Adipocyte (in vitro differentiated cells): ENCODE results near the gene ARHGAP24.

Experiments
- DNase-seq: peaks from one replicate; pipeline ENCODE4 v3.0.0-alpha.2; 2015; ENCODE audit warnings: low read depth
- H3K27me3 ChIP-seq: replicated peaks from 2 replicates; pipeline ENCODE4 v1.7.0; 2013; ENCODE audit warnings: mild to moderate bottlenecking, low read length, moderate library complexity; ENCODE audit not compliant: control insufficient read depth, insufficient read depth
- H3K36me3 ChIP-seq: 2 replicates; pipeline ENCODE4 v1.7.0; 2013; ENCODE audit warnings: low read length, mild to moderate bottlenecking, moderate library complexity; ENCODE audit not compliant: control insufficient read depth, insufficient read depth, severe bottlenecking
- H3K4me1 ChIP-seq: 2 replicates; pipeline ENCODE4 v1.7.0; 2013; ENCODE audit warnings: mild to moderate bottlenecking, low read length, moderate library complexity; ENCODE audit not compliant: control insufficient read depth, insufficient read depth
- H3K4me3 ChIP-seq: 2 replicates; pipeline ENCODE4 v1.7.0; 2013; ENCODE audit warnings: mild to moderate bottlenecking, low read length, moderate library complexity
- H3K9ac ChIP-seq: 2 replicates; pipeline ENCODE4 v1.7.0; 2013; ENCODE audit warnings: mild to moderate bottlenecking, low read length, moderate library complexity
- H3K9me3 ChIP-seq: 2 replicates; pipeline ENCODE4 v1.7.0; 2013; ENCODE audit warnings: mild to moderate bottlenecking, low read length, moderate library complexity; ENCODE audit not compliant: control insufficient read depth

ARHGAP24 gene

DNA sequence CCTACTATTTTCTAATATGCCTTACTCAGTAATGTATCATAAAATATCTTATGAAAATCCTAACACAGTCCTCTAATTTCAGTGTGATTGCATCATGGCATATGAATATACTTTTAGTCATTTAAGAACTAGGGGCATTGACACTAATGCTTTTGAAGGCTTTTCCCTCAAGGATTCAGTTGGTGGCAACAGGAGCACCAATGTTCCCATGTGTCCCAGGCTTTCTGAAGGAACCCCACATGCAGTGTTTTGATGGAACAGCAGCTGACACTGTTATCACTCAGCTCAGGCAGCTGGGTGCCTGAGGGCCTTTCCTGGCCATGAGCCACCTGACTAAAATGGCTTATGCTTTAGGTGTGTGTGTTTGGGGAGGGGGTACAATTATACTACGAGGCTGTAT lies 348.3 kb downstream of the ARHGAP24 start:
- Histone ChIP-seq H3K9me3 (peaks cover 3% of the 10 kb centered on the region), H3K4me1 (peaks cover 45% of the 10 kb centered on the region), H3K27me3 (no peaks in the 10 kb centered on the region), H3K4me3 (no peak overlapping the region), H3K36me3 (peaks cover 7% of the 10 kb centered on the region), H3K9ac (peak overlapping the region; percentile 7)
- DNase-seq, result peak; percentile 82

DNA sequence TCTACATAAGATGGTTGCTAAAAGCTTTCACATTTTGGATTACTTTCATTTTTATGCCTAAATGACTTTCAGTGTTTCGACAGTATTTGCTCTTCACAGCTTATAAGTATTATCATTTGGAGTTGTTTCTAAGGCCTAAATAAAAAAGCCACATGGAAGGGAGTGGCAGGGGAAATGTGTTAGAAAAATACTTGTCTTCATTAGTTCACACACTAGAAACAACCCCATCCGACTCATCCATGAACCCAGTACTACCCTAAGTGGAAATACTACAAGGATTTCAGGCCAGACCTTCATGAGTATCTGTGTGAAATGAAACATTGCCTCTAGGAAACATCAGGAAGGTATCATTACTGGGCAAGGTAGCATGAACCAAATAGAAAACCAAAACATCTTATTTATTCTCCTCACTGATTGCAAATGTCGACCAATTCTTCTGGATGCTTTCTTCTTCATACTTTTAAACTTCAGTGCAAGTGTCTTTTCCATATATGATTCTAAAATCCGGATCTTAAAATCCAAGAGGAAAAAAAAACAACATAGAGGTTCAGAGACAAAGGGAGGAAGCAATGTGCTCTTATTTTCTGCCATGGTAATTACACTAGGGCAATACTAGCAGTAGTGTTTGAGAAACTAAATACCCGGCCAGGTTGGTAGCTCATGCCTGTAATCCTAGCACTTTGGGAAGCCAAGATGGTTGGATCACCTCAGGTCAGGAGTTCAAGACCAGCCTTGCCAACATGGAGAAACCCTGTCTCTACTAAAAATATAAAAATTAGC lies 349.4 kb downstream of the ARHGAP24 start:
- peak; percentile 25 for DNase-seq
- Histone ChIP-seq H3K4me3 (peak overlapping the region; percentile 45), H3K27me3 (no peaks in the 10 kb centered on the region), H3K4me1 (peaks cover 56% of the 10 kb centered on the region), H3K9ac (peak overlapping the region; percentile 4), H3K36me3 (peaks cover 7% of the 10 kb centered on the region), H3K9me3 (peaks cover 3% of the 10 kb centered on the region)

DNA sequence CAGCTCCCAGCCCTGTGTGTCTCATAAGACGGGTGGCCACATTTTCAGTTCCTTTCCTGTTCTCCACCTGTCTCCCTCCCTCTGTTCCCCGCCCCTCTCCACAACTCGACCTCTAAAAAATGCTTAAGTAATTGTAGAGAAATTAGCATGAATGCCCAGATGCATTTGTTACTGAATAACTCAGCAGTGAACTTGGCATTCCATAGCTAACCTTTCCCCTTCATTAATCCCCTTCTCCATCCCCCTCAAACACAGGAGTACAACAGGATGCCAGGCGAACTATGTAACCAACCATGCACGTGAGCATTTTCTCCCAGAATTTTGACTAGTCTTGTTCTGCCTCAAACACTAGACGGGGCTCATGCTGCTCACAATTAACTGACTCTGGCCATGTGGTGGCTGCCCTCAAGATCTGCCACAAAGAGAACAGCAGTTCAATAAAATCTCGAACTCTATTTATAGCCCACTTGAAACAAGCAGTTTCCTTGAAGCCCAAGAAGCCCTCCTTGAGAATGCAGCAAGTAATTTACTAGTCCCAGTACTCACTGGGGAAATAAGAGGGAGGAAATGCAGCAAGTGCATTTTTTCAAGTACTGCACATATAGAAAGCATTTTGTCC lies 351.2 kb downstream of the ARHGAP24 start:
- Histone ChIP-seq H3K9ac (peak overlapping the region; percentile 59), H3K36me3 (no peaks in the 10 kb centered on the region), H3K9me3 (no peaks in the 10 kb centered on the region), H3K4me3 (peak overlapping the region; percentile 9), H3K4me1 (peaks cover 66% of the 10 kb centered on the region), H3K27me3 (no peaks in the 10 kb centered on the region)
- peak; percentile 61 for DNase-seq

DNA sequence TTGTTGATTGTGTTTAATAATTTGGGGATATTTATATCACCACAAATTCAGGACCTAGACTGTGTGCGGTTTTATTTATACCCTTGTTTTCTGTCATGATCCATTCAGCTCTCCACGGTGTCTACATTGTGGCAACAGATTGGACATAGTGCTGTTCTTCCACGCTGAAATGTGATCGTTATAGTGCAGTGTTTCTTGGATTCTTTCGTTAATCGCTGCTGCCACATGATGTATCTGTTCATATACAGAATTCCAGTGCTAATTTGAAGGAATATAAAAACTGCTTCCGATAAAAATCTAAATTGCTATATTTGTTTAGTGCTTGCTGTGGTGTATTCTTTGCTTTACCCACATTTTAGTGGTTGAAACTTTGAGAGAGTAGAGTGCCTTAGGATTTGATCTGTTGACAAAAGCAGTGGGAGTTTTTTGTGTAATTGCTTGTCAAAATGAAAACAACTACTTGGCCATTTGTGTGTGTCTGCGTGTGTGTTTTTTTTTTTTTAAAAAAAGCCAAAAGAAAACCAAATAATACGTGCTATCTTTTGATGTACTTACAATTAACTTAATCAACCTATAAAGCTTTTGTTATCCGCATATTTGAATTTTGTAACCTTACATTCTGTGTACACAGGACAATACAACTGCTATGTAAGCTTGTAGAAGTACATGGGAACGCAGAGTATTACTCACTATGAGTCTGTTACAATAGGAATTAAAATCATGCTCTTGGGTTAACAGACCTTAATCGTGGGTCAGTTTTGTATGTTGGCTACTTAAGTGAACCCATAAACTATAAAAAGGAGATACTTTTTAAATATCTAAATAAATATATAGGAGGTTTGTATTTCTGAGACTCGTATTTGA lies 353.3 kb downstream of the ARHGAP24 start:
- DNase-seq, result peak; percentile 70
- peaks cover 58% of the 10 kb centered on the region for H3K4me1 ChIP-seq
- no peaks in the 10 kb centered on the region for H3K36me3 ChIP-seq
- no peaks in the 10 kb centered on the region for H3K9me3 ChIP-seq
- H3K9ac ChIP-seq, result peak overlapping the region; percentile 67
- peak overlapping the region; percentile 77 for H3K4me3 ChIP-seq
- H3K27me3 ChIP-seq, result no peaks in the 10 kb centered on the region

DNA sequence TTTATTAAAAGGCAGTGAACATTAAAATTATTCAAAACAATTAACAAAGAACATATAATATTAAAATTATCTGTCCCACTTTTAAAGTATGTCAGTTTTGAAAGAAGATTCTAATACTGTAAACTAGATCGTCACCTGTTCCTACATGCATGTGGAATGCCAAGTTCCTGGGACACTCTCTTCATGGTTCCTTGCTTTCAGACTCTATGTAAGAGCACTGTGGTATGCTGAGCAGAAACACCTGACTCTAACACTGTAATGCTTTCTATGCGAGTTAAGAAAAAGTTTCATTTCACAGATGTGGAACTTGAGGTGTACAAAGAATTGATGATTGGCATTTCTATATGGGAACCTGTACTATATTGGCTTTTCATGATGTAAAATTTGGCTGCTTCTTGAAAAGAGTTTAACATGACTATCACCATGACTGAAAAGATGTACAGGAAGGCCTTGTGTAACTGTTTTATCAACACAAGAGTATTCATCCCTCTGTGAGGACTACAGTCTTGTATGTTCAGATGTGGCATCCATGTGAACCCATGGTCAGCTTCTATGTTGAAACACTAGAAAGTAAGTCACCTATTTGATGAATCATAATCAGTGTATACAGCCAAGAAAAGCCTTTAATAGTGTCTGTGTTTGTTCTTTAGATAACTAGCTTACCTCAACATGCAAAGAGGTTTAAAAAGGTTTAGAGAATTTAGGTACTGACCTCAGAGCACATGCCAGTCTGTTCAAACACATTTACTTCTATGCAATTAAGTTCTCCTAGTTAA lies 354.5 kb downstream of the ARHGAP24 start:
- Histone ChIP-seq H3K36me3 (no peaks in the 10 kb centered on the region), H3K4me1 (peaks cover 48% of the 10 kb centered on the region)
- DNase-seq, result peak; percentile 43

DNA sequence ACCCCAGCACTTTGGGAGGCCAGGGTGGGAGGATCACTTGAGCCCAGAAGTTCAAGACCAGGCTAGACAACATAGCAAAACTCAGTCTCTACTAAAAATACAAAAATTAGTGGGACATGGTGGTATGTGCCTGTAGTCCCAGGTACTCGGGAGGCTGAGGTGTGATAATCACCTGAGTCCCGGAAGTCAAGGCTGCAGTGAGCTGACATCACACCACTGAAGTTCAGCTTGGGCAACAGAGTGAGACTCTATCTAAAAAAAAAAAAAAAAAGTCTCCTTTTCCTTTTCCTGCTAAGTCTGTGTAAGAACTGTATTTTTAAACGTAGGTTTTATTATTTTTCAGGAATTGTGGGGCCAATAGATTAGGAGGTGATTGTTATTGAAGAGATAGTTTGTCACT lies 356.7 kb downstream of the ARHGAP24 start:
- peaks cover 41% of the 10 kb centered on the region for H3K4me1 ChIP-seq
- H3K4me3 ChIP-seq, result no peak overlapping the region
- no peaks in the 10 kb centered on the region for H3K9me3 ChIP-seq
- no peak for DNase-seq
- H3K27me3 ChIP-seq, result no peaks in the 10 kb centered on the region
- no peaks in the 10 kb centered on the region for H3K36me3 ChIP-seq
- no peak overlapping the region for H3K9ac ChIP-seq

More for the DNA sequence above, 354.5 kb downstream of the ARHGAP24 start:
- Histone ChIP-seq H3K4me3 (peak overlapping the region; percentile 29), H3K27me3 (no peaks in the 10 kb centered on the region), H3K9ac (no peak overlapping the region), H3K9me3 (no peaks in the 10 kb centered on the region)

DNA sequence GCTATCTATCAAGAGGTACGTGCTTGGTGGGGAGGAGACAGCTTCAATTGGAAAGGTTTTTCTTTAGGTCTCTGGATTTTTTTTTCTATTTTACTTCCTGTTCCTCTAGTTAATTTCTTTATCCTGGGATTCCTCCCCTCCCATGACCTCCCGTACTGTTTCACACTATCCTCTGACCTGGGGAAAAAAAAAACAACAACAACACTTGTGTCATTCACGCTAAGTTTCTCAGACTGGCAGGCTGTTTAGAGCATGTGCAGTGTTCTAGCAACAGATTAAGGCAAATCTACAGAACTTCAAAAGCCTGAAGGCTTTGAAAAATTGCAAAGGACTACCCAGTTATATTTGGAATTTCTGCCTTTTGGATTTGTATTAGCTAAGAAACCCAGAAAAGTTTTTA lies 358.4 kb downstream of the ARHGAP24 start:
- H3K36me3 ChIP-seq, result no peaks in the 10 kb centered on the region
- no peaks in the 10 kb centered on the region for H3K27me3 ChIP-seq
- no peak overlapping the region for H3K4me3 ChIP-seq
- peaks cover 40% of the 10 kb centered on the region for H3K4me1 ChIP-seq
- H3K9me3 ChIP-seq, result no peaks in the 10 kb centered on the region
- DNase-seq, result no peak
- H3K9ac ChIP-seq, result no peak overlapping the region

DNA sequence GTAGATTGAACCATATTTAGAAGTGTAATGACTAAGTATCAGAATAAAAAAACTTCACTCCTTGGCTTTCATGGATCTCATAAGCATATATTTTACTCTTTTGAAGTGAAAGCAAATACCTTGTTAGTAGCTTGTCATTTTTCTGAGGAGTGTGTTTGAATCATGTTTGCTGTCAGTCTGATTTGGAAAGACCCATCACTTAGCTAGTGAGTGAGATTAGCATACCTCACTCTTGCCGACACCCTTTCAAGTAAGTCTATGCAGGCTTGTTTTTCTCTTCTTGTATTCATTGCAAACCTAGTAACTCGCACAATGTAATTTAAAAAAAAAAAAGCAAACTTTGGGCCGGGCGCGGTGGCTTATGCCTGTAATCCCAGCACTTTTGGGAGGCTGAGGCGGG lies 360.0 kb downstream of the ARHGAP24 start:
- H3K4me3 ChIP-seq, result no peak overlapping the region
- no peaks in the 10 kb centered on the region for H3K27me3 ChIP-seq
- no peak for DNase-seq
- no peaks in the 10 kb centered on the region for H3K36me3 ChIP-seq
- H3K9me3 ChIP-seq, result no peaks in the 10 kb centered on the region
- H3K9ac ChIP-seq, result no peak overlapping the region
- H3K4me1 ChIP-seq, result peaks cover 24% of the 10 kb centered on the region

DNA sequence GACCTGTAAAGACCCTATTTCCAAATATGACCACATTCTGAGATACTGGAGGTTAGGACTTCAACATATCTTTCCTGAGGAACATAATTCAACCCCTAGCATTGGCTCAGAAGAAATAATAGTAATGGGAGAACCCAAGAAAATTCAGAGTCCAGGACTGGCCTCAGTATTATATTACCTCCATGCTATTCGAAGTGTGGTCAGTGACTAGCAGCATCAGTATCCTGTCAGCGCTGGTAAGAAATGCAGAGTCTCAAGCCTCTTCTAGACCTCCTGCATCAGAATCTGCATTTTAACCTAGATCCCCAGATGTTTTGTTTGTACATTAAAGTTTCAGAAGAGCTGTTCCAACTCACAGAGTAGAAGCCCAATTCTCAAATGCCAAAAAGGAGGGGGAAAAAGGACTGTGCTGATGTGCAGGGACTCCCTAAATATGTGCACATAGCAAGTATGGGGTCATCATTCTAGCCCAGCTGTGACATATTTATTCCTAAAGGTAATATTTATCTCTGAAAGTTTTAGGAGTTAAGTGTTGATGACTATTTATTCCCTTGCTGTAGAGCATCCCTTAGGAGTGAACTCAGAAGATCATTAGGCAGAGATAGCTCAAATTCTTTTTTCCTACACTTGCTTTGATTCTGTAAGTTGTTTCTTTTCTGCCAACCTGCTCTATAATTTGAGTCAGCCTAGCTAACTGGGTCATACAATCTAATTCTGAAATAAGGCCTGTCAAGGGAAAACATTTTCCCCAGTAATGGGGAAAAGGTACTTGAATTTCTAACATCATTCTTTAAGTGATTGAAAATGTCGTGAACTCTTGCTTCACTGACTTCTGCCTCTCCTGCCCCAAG lies 361.9 kb downstream of the ARHGAP24 start:
- H3K9ac ChIP-seq, result peak overlapping the region; percentile 58
- no peaks in the 10 kb centered on the region for H3K9me3 ChIP-seq
- DNase-seq, result no peak
- H3K4me3 ChIP-seq, result peak overlapping the region; percentile 62
- no peaks in the 10 kb centered on the region for H3K27me3 ChIP-seq
- H3K36me3 ChIP-seq, result no peaks in the 10 kb centered on the region
- peaks cover 29% of the 10 kb centered on the region for H3K4me1 ChIP-seq

DNA sequence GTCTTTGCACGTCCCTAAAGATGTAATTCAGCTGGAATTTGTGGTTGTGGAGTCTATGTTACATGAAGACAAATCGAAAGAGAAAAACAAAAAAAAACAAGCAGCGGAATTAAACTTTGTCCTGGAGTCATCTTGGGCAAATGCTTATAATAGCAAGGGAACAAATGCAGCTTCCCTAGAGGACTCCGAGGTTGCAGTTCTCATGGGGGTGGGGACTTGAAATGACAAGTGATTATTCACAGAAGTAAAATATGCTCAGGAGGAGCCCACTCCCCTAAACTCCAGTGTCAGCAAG lies 362.4 kb downstream of the ARHGAP24 start:
- peak overlapping the region; percentile 62 for H3K4me3 ChIP-seq
- DNase-seq, result peak; percentile 38

More for the DNA sequence above, 362.4 kb downstream of the ARHGAP24 start:
- Histone ChIP-seq H3K27me3 (no peaks in the 10 kb centered on the region), H3K9ac (peak overlapping the region; percentile 58), H3K4me1 (peaks cover 29% of the 10 kb centered on the region), H3K9me3 (no peaks in the 10 kb centered on the region), H3K36me3 (no peaks in the 10 kb centered on the region)
